SKM-1 (cell line): Measurements from ENCODE around the gene OR7E24.
A peak's percentile ranks its signal among the peaks of the same experiment; 100 is the strongest.
"Not testable (repeated sequence)": the region's sequence is repeated elsewhere in the genome, so short reads cannot be mapped to it uniquely, and the experiment has no call there.

ENCODE experiments used
- DNase-seq: peaks from one replicate; lab custom pipeline; 2025; ENCODE audit not compliant: unreplicated experiment; lab: John Stamatoyannopoulos, UW

OR7E24 gene

GRCh38 chr19:9250630-9251029 lies at the start of gene OR7E24:
Gene OR7E24 (plus strand): TSS chr19:9250930. CDS start chr19:9251044, 114 bp downstream.
- DNase-seq: no peak

- DNase-seq: peak; percentile 10
These were observed 45.1 kb upstream of the OR7E24 start for GRCh38 chr19:9205501-9206113.

DNA sequence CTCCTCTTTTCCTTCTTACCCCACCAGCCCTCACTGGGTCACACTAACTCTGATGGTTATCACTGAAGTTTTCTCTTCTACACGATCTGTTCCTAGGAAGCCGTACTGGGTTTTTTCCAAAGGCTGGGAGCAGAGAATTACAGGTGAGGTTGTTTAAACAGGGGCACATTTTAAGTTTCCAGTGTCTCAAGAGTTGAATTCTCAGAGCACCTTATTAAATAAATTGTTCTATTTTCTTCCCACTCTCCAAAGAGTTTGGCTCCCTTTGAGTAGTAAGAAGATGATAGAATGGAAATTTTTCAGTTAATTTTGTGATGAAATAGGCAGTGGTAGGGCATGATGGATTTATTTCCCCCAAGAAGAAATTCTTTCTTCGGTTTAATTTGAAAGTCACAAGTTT lies 31.2 kb upstream of the OR7E24 start, which contains the start of gene OR7D4:
Gene OR7D4 (minus strand): TSS at position 101 of the 400 bp plus-strand sequence. CDS start 4,752 bp downstream, outside the sequence.
- DNase-seq: no peak

- no peak for DNase-seq
These were observed 506 bp downstream of the OR7E24 start for GRCh38 chr19:9251236-9251635.

DNA sequence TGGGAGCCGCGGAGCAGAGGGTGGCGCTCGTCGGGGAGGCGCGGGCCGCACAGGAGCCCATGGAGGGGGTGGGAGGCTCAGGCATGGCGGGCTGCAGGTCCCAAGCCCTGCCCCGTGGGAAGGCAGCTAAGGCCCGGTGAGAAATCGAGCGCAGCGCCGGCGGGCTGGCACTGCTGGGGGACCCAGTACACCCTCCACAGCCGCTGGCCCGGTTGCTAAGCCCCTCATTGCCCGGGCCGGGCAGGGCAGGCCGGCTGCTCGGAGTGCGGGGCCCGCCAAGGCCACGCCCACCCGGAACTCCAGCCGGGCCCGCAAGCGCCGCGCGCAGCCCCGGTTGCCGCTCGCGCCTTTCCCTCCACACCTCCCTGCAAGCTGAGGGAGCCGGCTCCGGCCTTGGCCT lies 32.8 kb downstream of the OR7E24 start:
- DNase-seq: not testable (repeated sequence)

- DNase-seq: no peak
These were observed 38.6 kb downstream of the OR7E24 start for GRCh38 chr19:9289231-9289884.

DNA sequence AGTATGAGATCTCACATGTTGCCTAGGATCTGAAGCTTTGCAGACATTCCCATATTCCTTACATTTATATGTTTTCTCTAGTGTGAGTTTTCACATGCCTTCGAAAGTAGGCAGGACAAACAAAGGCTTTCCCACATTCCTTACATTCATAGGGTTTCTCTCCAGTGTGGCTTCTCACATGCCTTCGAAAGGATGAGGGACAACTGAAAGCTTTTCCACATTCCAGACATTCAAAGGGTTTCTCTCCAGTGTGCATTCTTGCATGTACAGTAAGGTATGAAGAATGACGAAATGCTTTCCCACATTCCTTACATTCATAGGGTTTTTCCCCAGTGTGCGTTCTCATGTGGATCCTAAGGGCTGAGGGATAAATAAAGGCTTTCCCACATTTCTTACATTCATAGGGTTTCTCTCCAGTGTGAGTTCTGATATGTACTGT lies 44.7 kb downstream of the OR7E24 start:
- DNase-seq: no peak

DNA sequence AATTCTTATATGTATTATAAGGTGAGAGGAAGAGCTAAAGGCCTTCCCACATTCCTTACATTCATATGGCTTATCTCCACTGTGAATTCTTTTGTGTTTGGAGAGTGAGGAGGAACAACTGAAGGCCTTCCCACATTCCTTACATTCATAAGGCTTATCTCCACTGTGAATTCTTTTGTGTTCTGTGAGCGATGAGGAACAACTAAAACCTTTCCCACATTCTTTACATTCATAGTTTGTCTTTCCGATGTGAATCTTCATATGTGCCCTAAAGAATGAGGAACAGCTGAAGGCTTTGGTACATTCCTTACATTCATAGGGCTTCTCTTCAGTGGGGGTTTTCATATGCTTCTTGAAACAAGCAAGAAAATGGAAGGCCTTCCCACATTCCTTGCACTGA lies 45.6 kb downstream of the OR7E24 start:
- no peak for DNase-seq
